Glomerular visceral epithelial cell (primary cell): ENCODE data around the gene WDR54.
A peak's percentile ranks its signal among the peaks of the same experiment; 100 is the strongest.
"Not testable (repeated sequence)": the region's sequence is repeated elsewhere in the genome, so short reads cannot be mapped to it uniquely, and the experiment has no call there.

ENCODE experiments used
- DNase-seq: peaks from one replicate; pipeline ENCODE4 v3.0.0-alpha.2; 2016; ENCODE audit errors: extremely low spot score

WDR54 gene

DNA sequence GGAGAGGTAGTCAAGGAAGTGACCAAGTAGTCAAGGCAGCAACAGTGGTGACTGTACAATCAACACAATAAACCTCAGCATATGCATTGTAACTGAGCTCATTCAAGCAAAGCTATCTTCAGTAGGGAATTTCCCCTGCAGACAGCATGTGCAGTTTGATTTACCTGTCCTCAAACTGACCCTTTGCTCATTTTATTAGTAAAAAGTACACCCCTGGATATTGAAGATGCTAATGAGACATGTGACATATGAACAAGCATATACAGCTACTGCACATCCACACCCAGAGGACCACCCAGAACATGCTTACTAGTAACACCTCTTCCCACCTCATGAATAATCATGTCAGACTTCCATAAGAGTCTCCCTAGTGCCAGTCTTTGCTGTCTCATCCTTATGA lies 15.5 kb upstream of the WDR54 start:
- DNase-seq, result peak; percentile 66

GRCh38 chr2:74407682-74408081 lies 13.8 kb upstream of the WDR54 start:
- DNase-seq, result no peak

DNA sequence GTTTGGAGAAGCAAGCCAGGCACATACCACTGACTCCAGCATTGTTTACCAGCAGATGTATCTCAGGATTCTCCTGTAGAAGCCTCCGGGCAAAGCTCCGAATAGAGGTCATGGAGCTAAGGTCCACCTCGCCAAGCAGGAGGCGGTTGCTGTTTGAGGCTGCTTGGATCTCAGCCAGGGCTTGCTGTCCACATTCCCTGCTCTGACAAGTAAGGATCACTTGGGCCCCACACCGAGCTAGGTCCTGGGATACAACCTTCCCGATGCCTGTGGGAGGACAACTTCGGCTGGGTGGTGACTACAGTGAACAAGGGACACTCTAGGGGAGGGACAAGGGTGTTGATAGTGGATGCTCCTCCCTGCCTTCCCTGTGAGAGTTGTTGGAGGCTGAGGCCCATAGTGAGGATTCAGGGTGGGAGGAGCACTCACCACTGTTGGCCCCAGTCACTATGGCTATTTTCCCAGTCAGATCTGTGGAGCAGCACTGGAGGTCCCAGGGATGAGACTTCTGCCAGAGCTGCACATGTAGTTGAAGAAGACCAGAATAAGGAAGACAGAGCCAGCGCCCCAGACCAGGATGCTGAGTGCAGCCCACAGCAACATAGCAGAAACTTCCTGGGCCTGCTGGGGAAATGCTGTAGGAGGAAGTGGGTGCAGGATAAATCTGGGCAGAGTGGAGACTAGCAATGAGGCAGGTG lies 8.4 kb upstream of the WDR54 start:
- DNase-seq, result no peak

- DNase-seq, result no peak
Measured at GRCh38 chr2:74414441-74414840, 7.1 kb upstream of the WDR54 start.

GRCh38 chr2:74414881-74415761 lies 6.4 kb upstream of the WDR54 start:
- no peak for DNase-seq

GRCh38 chr2:74415762-74416395 lies 5.7 kb upstream of the WDR54 start:
- DNase-seq, result no peak

- no peak for DNase-seq
Measured at GRCh38 chr2:74416778-74417177, 4.8 kb upstream of the WDR54 start.

DNA sequence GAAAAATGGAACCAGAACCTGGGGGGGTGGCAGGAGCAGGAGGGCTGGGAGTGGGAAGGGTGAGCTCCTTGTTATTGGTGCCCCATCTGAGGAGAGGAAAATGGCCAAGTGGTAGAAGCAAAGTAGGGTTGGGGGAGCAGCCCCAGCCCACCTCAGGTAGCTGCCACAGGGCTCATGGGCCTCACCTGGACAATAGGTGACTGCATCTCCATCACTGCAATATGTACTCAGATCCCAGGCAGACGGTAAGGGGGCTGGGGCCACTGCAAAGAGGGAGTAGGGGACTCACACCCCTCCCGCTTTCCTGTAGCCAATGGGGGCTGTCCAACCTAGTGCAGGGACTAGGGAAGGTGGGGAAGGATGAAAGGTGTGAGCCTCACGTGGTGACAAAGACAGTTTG lies 4.3 kb upstream of the WDR54 start:
- no peak for DNase-seq

DNA sequence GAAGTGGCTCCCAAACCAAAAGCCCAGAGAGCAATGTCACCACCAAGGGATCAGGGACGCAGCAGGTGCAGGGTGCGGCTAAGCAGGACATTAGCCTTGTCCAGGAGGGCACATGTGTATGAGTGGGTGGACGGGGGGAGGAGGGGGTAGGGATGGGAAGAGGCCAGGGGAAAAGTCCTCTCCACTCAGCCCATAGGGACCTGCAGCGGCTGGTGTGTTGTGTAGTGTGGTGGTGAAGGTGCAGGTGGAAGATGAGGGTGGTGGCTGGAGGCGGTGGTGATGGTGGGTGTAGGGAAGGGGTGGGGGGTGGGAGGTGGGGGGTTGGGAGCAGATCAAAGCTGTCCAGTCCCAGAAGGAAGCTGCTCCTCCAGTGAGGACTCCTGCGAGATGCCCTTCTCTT lies 3.8 kb upstream of the WDR54 start:
- DNase-seq, result no peak

DNA sequence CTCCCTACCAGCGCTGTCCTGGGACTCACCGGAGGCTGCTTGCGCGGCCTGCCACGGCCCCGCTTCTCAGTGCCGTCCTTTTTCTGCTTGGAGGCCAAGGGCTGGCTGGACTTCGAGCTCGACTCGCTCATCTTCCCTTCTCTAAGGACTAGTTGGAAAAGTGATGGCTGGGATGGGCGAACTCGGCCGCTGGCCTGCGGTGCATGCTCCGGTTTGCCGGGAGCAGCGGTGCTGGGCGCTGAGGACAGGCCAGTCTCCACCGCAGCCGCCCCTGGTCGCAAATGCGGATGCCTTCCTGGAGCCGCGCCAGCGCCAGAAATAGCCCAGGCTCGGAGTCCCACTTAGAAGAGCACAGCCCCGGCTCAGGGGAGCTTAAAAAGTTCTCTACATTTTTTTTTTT lies 3.2 kb upstream of the WDR54 start:
- DNase-seq, result no peak

- no peak for DNase-seq
Measured at GRCh38 chr2:74419345-74419744, 2.2 kb upstream of the WDR54 start.

GRCh38 chr2:74420006-74420405 lies 1.5 kb upstream of the WDR54 start:
- DNase-seq, result no peak

- not testable (repeated sequence) for DNase-seq
Measured at GRCh38 chr2:74420443-74421103, 957 bp upstream of the WDR54 start.

- no peak for DNase-seq
Measured at GRCh38 chr2:74423231-74424095, 1.9 kb downstream of the WDR54 start.

DNA sequence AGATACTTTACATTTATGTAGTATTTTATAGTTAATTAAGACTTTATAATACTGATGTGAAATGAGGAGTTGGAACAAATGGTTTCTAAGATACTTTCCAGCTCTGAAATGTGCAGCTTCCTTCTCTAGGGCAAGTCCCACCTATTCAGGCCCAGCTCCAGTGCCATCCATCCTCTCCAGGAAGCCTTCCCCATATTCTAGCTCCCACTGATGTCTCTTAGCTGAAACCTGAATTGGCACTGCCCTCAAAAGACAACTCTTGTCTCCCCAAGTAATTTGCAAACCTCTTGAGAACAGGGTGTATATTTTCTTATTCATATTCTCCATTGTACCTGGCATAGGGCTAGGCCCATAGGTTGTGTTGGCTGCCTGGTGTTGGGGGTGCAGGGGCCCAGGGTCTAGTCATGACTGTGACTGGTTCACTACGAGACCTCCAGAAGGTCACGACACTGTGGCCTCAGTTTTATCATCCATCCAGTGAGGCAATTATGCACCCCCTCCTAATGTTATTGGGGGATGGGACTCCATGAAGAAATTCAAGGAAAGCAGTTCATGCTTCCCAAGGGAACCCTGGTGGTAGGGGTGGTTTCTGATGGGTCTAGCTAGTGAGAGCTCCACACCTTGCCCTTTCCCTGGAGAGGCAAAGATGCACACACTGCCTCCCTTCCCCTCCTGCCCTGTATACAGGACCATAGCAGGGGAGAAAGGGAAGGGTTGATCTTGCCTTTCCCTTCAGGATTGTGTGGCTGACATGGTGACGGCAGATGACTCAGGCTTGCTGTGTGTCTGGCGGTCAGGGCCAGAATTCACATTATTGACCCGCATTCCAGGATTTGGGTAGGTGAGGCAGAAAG lies 2.8 kb downstream of the WDR54 start:
- no peak for DNase-seq

DNA sequence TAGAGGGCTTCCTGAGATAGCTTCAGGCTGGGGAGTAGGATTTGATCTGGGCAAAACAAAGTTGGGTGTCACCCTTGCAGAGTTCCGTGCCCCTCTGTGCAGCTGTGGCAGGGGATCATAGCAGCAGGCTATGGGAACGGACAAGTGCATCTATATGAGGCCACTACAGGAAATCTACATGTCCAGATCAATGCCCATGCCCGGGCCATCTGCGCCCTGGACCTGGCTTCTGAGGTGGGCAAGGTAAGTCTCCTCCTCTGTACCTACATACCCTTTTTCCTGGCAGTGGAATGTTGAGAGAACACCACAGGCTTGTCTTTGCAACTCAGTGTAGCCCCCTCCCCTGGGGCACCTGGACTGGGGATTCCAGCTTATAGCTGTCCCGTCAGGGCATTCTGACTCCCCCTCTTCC lies 3.5 kb downstream of the WDR54 start:
- no peak for DNase-seq

DNA sequence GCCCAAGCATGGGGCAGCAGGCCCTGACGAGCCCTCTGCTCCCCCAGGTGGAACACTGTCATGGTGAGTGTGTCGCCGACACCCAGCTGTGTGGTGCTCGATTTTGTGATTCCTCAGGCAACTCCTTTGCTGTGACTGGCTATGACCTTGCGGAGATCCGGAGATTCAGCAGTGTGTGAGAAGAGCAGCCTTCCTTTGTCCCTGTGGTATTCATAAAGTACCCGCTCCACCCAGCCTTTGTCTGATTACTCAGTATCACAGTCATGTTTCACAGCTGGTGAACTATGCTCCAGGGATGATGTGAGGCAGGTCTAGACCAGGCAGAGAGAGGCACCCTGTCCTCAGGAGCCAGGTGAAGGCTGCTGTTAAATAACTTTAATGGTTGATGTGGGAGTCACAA lies 4.0 kb downstream of the WDR54 start:
- DNase-seq, result no peak

DNA sequence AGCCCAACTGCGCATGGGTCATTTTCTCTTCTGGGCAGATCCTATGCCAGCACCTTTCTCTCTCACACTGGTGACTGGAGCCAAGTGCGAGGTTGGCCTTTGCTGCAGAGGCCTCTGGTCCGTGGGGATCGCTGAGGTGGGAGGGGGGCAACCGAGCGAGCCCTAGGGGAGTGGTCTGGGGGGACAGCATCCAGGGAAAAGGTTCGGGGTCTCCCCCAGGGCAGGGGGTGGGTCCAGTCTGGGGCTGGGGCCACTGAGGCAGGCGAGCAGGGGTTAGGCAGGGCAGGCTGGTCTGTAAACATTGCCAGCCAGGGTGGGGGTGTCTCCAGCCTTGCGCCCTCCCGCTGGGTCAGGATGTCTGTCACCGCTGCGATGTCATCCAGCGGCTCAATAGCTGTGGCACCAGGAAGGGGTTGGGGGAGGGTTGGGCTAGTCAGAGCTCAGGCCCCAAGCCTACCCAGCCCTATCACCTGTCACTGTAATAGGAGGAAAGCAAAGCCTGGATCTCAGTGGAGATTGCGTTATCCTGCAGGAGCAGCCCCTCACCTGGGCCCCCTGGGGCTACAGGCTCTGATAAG lies 4.7 kb downstream of the WDR54 start:
- no peak for DNase-seq

GRCh38 chr2:74427551-74427950 lies 6.0 kb downstream of the WDR54 start:
- no peak for DNase-seq

GRCh38 chr2:74428675-74429074 lies 7.1 kb downstream of the WDR54 start:
- DNase-seq, result no peak
